Neutrophil (primary cell): ENCODE results near the gene STARD13.
"Not testable (repeated sequence)": the region's sequence is repeated elsewhere in the genome, so short reads cannot be mapped to it uniquely, and the experiment has no call there.

Experiments
- H3K27ac ChIP-seq: fragments of 200-600 bp; sonication (generic); 2 replicates; pipeline ENCODE4 v1.5.1; 2016; ENCODE audit warnings: mild to moderate bottlenecking, moderate library complexity
- H3K27me3 ChIP-seq: fragments of 200-600 bp; sonication (generic); 2 replicates; pipeline ENCODE4 v1.6.0; 2016; ENCODE audit warnings: mild to moderate bottlenecking
- H3K36me3 ChIP-seq: fragments of 200-600 bp; sonication (generic); 2 replicates; pipeline ENCODE4 v1.5.1; 2017
- H3K4me1 ChIP-seq, 2 experiments: fragments of 200-600 bp in 1 of 2; sonication (generic) in 1 of 2; 1 replicate in 1 of 2; 2 replicates in 1 of 2; pipeline versions ENCODE4 v1.5.1 to v1.6.1; 2013 to 2016; ENCODE audit warnings: low read depth in 1 of 2, low read length in 1 of 2, mild to moderate bottlenecking in 1 of 2, moderate library complexity in 1 of 2; ENCODE audit not compliant: control insufficient read depth in 1 of 2, insufficient read depth in 1 of 2
- H3K4me3 ChIP-seq, 2 experiments: fragments of 200-600 bp in 1 of 2; sonication (generic) in 1 of 2; 1 replicate in 1 of 2; 2 replicates in 1 of 2; pipeline ENCODE4 v1.5.1; 2013 to 2016; ENCODE audit warnings: low read depth in 1 of 2, low read length in 1 of 2, mild to moderate bottlenecking in 1 of 2, moderate library complexity in 1 of 2
- H3K9me3 ChIP-seq: fragments of 200-600 bp; sonication (generic); 2 replicates; pipeline ENCODE4 v1.5.1; 2016
- CTCF ChIP-seq: fragments of 200-600 bp; sonication (generic); IDR thresholded peaks from 2 replicates; pipeline ENCODE4 v1.5.1; 2016; ENCODE audit warnings: antibody characterized with exemption

STARD13 gene

GRCh38 chr13:33245505-33246158 lies 39.9 kb downstream of the STARD13 start:
- no peaks in the 10 kb centered on the region for H3K9me3 ChIP-seq
- no peaks in the 10 kb centered on the region for H3K27me3 ChIP-seq
- TF ChIP-seq CTCF: no peak
- H3K4me3 ChIP-seq: no peak overlapping the region
- no peaks in the 10 kb centered on the region for H3K4me1 ChIP-seq
- H3K27ac ChIP-seq: no peak overlapping the region
- H3K36me3 ChIP-seq: no peaks in the 10 kb centered on the region

GRCh38 chr13:33244907-33245287 lies 40.7 kb downstream of the STARD13 start:
- H3K4me1 ChIP-seq: no peaks in the 10 kb centered on the region
- no peak overlapping the region for H3K27ac ChIP-seq
- TF ChIP-seq CTCF: no peak
- no peaks in the 10 kb centered on the region for H3K27me3 ChIP-seq
- no peaks in the 10 kb centered on the region for H3K9me3 ChIP-seq
- H3K4me3 ChIP-seq: no peak overlapping the region
- H3K36me3 ChIP-seq: no peaks in the 10 kb centered on the region

GRCh38 chr13:33244210-33244906 lies 41.2 kb downstream of the STARD13 start:
- no peak for TF ChIP-seq CTCF
- Histone ChIP-seq H3K36me3 (no peaks in the 10 kb centered on the region), H3K27ac (no peak overlapping the region), H3K9me3 (no peaks in the 10 kb centered on the region), H3K27me3 (no peaks in the 10 kb centered on the region), H3K4me1 (no peaks in the 10 kb centered on the region), H3K4me3 (no peak overlapping the region)

GRCh38 chr13:33242984-33243617 lies 42.5 kb downstream of the STARD13 start:
- H3K9me3 ChIP-seq: no peaks in the 10 kb centered on the region
- H3K36me3 ChIP-seq: no peaks in the 10 kb centered on the region
- H3K4me1 ChIP-seq: no peaks in the 10 kb centered on the region
- TF ChIP-seq CTCF: no peak
- H3K27ac ChIP-seq: no peak overlapping the region
- no peaks in the 10 kb centered on the region for H3K27me3 ChIP-seq
- no peak overlapping the region for H3K4me3 ChIP-seq

- not testable (repeated sequence) for H3K36me3 ChIP-seq
These were observed 43.2 kb downstream of the STARD13 start for GRCh38 chr13:33242372-33242771.

GRCh38 chr13:33236021-33236420 lies 49.5 kb downstream of the STARD13 start:
- Histone ChIP-seq H3K27me3 (no peaks in the 10 kb centered on the region), H3K36me3 (no peaks in the 10 kb centered on the region), H3K4me1 (no peaks in the 10 kb centered on the region), H3K4me3 (no peak overlapping the region), H3K27ac (no peak overlapping the region), H3K9me3 (no peaks in the 10 kb centered on the region)
- TF ChIP-seq CTCF: no peak

More at GRCh38 chr13:33242372-33242771, 43.2 kb downstream of the STARD13 start:
- not testable (repeated sequence) for H3K9me3 ChIP-seq, H3K27ac ChIP-seq, H3K4me3 ChIP-seq, H3K27me3 ChIP-seq, H3K4me1 ChIP-seq
